SK-N-SH (cell line): ENCODE results near the gene DTX3.

Source experiments
- MXI1 ChIP-seq: IDR thresholded peaks from 2 replicates; pipeline ENCODE4 v1.6.1; 2012; ENCODE audit warnings: mild to moderate bottlenecking, low read depth, low read length, improper control_type of control experiment
- TF ChIP-seq, protein P1 (sequence below): fragments of 200-600 bp; sonication (generic); IDR thresholded peaks from 2 replicates; pipeline ENCODE4 v1.6.1; 2017; ENCODE audit warnings: antibody characterized with exemption, mild to moderate bottlenecking, moderate library complexity

- TF ChIP-seq, protein P1, sequence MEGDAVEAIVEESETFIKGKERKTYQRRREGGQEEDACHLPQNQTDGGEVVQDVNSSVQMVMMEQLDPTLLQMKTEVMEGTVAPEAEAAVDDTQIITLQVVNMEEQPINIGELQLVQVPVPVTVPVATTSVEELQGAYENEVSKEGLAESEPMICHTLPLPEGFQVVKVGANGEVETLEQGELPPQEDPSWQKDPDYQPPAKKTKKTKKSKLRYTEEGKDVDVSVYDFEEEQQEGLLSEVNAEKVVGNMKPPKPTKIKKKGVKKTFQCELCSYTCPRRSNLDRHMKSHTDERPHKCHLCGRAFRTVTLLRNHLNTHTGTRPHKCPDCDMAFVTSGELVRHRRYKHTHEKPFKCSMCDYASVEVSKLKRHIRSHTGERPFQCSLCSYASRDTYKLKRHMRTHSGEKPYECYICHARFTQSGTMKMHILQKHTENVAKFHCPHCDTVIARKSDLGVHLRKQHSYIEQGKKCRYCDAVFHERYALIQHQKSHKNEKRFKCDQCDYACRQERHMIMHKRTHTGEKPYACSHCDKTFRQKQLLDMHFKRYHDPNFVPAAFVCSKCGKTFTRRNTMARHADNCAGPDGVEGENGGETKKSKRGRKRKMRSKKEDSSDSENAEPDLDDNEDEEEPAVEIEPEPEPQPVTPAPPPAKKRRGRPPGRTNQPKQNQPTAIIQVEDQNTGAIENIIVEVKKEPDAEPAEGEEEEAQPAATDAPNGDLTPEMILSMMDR: no peak
- no peak for TF ChIP-seq MXI1
Measured at GRCh38 chr12:57615637-57616036, 11.0 kb downstream of the DTX3 start.
